Neutrophil (primary cell): Measurements from ENCODE around the gene BBOX1.

Experiments
- H3K27ac ChIP-seq: fragments of 200-600 bp; sonication (generic); 2 replicates; pipeline ENCODE4 v1.5.1; 2016; ENCODE audit warnings: mild to moderate bottlenecking, moderate library complexity
- H3K27me3 ChIP-seq: fragments of 200-600 bp; sonication (generic); 2 replicates; pipeline ENCODE4 v1.6.0; 2016; ENCODE audit warnings: mild to moderate bottlenecking
- H3K36me3 ChIP-seq: fragments of 200-600 bp; sonication (generic); 2 replicates; pipeline ENCODE4 v1.5.1; 2017
- H3K4me1 ChIP-seq, 2 experiments: fragments of 200-600 bp in 1 of 2; sonication (generic) in 1 of 2; 1 replicate in 1 of 2; 2 replicates in 1 of 2; pipeline versions ENCODE4 v1.5.1 to v1.6.1; 2013 to 2016; ENCODE audit warnings: low read depth in 1 of 2, low read length in 1 of 2, mild to moderate bottlenecking in 1 of 2, moderate library complexity in 1 of 2; ENCODE audit not compliant: control insufficient read depth in 1 of 2, insufficient read depth in 1 of 2
- H3K4me3 ChIP-seq, 2 experiments: fragments of 200-600 bp in 1 of 2; sonication (generic) in 1 of 2; 1 replicate in 1 of 2; 2 replicates in 1 of 2; pipeline ENCODE4 v1.5.1; 2013 to 2016; ENCODE audit warnings: low read depth in 1 of 2, low read length in 1 of 2, mild to moderate bottlenecking in 1 of 2, moderate library complexity in 1 of 2
- H3K9me3 ChIP-seq: fragments of 200-600 bp; sonication (generic); 2 replicates; pipeline ENCODE4 v1.5.1; 2016
- CTCF ChIP-seq: fragments of 200-600 bp; sonication (generic); IDR thresholded peaks from 2 replicates; pipeline ENCODE4 v1.5.1; 2016; ENCODE audit warnings: antibody characterized with exemption

BBOX1 gene

GRCh38 chr11:27060816-27061460 is 20.3 kb downstream of the BBOX1 start:
- Histone ChIP-seq H3K9me3 (no peaks in the 10 kb centered on the region), H3K27me3 (no peaks in the 10 kb centered on the region), H3K4me3 (no peak overlapping the region), H3K4me1 (no peaks in the 10 kb centered on the region), H3K36me3 (no peaks in the 10 kb centered on the region), H3K27ac (no peak overlapping the region)
- no peak for TF ChIP-seq CTCF

- no peak for TF ChIP-seq CTCF
- Histone ChIP-seq H3K27me3 (no peaks in the 10 kb centered on the region), H3K4me1 (no peaks in the 10 kb centered on the region), H3K27ac (no peak overlapping the region), H3K4me3 (no peak overlapping the region), H3K36me3 (no peaks in the 10 kb centered on the region), H3K9me3 (no peaks in the 10 kb centered on the region)
These were observed 20.8 kb downstream of the BBOX1 start for GRCh38 chr11:27061461-27061821.

- Histone ChIP-seq H3K36me3 (no peaks in the 10 kb centered on the region), H3K9me3 (no peaks in the 10 kb centered on the region), H3K27me3 (no peaks in the 10 kb centered on the region), H3K27ac (no peak overlapping the region), H3K4me1 (no peaks in the 10 kb centered on the region), H3K4me3 (no peak overlapping the region)
- TF ChIP-seq CTCF: no peak
These were observed 23.5 kb downstream of the BBOX1 start for GRCh38 chr11:27064086-27064485.

- Histone ChIP-seq H3K9me3 (no peaks in the 10 kb centered on the region), H3K36me3 (no peaks in the 10 kb centered on the region), H3K4me1 (no peaks in the 10 kb centered on the region), H3K4me3 (no peak overlapping the region), H3K27ac (no peak overlapping the region), H3K27me3 (no peaks in the 10 kb centered on the region)
- no peak for TF ChIP-seq CTCF
These were observed 34.6 kb downstream of the BBOX1 start for GRCh38 chr11:27075192-27075591.

- TF ChIP-seq CTCF: no peak
These were observed 35.0 kb downstream of the BBOX1 start for GRCh38 chr11:27075655-27076054.

More at GRCh38 chr11:27075655-27076054, 35.0 kb downstream of the BBOX1 start:
- H3K4me3 ChIP-seq: no peak overlapping the region
- H3K9me3 ChIP-seq: no peaks in the 10 kb centered on the region
- H3K36me3 ChIP-seq: no peaks in the 10 kb centered on the region
- H3K4me1 ChIP-seq: no peaks in the 10 kb centered on the region
- H3K27me3 ChIP-seq: no peaks in the 10 kb centered on the region
- H3K27ac ChIP-seq: no peak overlapping the region
